ENCODE results near the gene SEMA4C. TPM values are rescaled to one million over a fixed set of nuclear protein-coding genes. Genes with fewer than 3 reads are reported as not detected.

Gene SEMA4C
- polyA plus RNA-seq, 1 of the 3 experiments (the other 2 are of a cell fraction): 34.8 TPM

DNA sequence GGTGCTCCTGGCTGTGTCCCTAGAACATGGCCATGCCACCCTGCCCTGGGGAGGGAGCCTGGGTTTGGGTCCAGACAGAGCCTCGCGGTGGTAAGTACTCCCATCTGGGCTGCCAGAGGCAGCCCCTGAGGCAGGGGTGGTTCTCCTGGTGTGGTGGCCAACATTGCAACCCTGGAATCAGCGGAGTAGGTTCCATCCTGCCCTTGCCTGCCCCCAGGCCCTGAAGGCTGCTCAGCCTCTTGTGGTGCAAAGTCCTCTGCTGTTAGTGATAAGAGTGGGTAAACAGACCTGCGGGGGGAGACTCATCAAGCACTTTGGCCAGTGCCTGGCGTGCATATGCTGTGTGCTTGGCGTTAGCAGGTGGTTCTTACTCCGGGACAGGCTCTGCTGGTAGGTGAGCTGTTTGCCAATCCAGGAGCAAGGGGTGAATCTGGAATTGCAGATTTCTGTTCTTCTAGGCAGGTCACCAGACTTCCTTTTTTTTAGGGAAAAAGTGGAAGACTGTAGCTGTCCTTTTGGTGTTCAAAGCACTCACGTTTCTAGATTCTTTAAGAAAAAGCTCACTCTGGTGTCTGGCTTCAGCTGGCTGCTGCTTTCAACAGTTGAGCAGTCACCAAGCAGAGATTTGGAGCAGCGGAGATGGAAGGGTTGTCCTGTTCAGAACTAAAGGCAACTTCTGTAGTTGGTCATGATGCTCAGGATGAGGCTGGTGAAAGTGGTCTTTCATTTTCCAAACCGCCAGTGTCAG lies 50.6 kb downstream of the SEMA4C start:
- Histone ChIP-seq H3K27me3 (ENCODE audit: insufficient read depth) (no peaks in the 10 kb centered on the region), H3K9ac (no peak overlapping the region), H3F3A (replicated peaks; ENCODE audit: insufficient read depth) (peaks cover 8% of the 10 kb centered on the region), H3K4me2 (no peak overlapping the region), H3K9me3 (no peaks in the 10 kb centered on the region), H3K27ac (ENCODE audit: low read depth in 2 of 2, low read length in 1 of 2) (peak overlapping the region in 1 of 2 experiments; percentile 50; a peak in 1 of 4 replicates), H4K20me1 (ENCODE audit: insufficient read depth) (peaks cover 27% of the 10 kb centered on the region), H3K4me1 (ENCODE audit: control insufficient read depth in 1 of 2, insufficient read depth in 2 of 2, low read depth in 1 of 2, low read length in 1 of 2) (peaks cover 5 to 51% of the 10 kb centered on the region in 2 experiments; a peak in 3 of 4 replicates), H3K9me2 (no peaks in the 10 kb centered on the region), H3K4me3 (ENCODE audit: low read depth in 2 of 2, low read length in 1 of 2) (no peak overlapping the region), H2AFZ (ENCODE audit: low read depth) (no peak overlapping the region), H3K79me2 (ENCODE audit: insufficient read depth) (peaks cover 7% of the 10 kb centered on the region; the same call in 1 of the 2 replicates), H3K36me3 (replicated peaks in 1 of 2; ENCODE audit: control insufficient read depth in 1 of 2, insufficient read depth in 2 of 2, low read length in 1 of 2) (no peaks in the 10 kb centered on the region)
- TF ChIP-seq NFIC (IDR thresholded peaks at IDR 0.05; ENCODE audit: borderline replicate concordance) (no peak), TEAD4 (IDR thresholded peaks at IDR 0.05; ENCODE audit: borderline replicate concordance, insufficient read depth) (no peak), ZBTB33 (IDR thresholded peaks at IDR 0.05; ENCODE audit: borderline replicate concordance, low read depth) (no peak), RCOR1 (IDR thresholded peaks at IDR 0.05; ENCODE audit: low read length) (no peak), EP300 (IDR thresholded peaks at IDR 0.05; ENCODE audit: borderline replicate concordance in 1 of 2, low read depth in 1 of 2, low read length in 1 of 2) (0 out of 4 replicates have a peak, but pooled peaks of 1 of the 2 experiments have one; percentile 25), JUND (IDR thresholded peaks at IDR 0.05) (no peak), PBX3 (IDR thresholded peaks at IDR 0.05) (no peak), EZH2phosphoT487 (IDR thresholded peaks at IDR 0.05; ENCODE audit: borderline replicate concordance, low read depth) (no peak), REST (IDR thresholded peaks at IDR 0.05; ENCODE audit: low read depth, low read length) (no peak), MEF2A (IDR thresholded peaks at IDR 0.05; ENCODE audit: borderline replicate concordance, low read depth) (no peak), FOXJ3 (CRISPR knock-in tag; IDR thresholded peaks at IDR 0.05) (peak; percentile 79; the same call in 1 of the 2 replicates), GATA2 (CRISPR knock-in tag; IDR thresholded peaks at IDR 0.05) (peak; percentile 60), POLR2AphosphoS5 (IDR thresholded peaks at IDR 0.05; ENCODE audit: low read depth, low read length) (no peak), ELF1 (IDR thresholded peaks at IDR 0.05) (no peak), CTCF (IDR thresholded peaks at IDR 0.05) (no peak), RXRA (IDR thresholded peaks at IDR 0.05; ENCODE audit: borderline replicate concordance, low read depth) (no peak), RAD21 (IDR thresholded peaks at IDR 0.05; ENCODE audit: low read length) (no peak)
- TF ChIP-seq, protein P1, sequence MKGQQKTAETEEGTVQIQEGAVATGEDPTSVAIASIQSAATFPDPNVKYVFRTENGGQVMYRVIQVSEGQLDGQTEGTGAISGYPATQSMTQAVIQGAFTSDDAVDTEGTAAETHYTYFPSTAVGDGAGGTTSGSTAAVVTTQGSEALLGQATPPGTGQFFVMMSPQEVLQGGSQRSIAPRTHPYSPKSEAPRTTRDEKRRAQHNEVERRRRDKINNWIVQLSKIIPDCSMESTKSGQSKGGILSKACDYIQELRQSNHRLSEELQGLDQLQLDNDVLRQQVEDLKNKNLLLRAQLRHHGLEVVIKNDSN (IDR thresholded peaks at IDR 0.05; ENCODE audit: borderline replicate concordance, low read depth): no peak
- peak; percentile 62 for DNase-seq
- WGBS (ENCODE audit: low lambda C conversion rate): 85% methylated on average over 7 of the region's 10 CpGs
- POLR2A ChIA-PET: no interaction called here
- CTCF ChIA-PET: interaction anchor here (1.0 to 5.6 kb wide), 7 partner anchors 18 to 144 kb away, joined by 3 to 35 read pairs (median 3); partner anchors contain the start of genes ANKRD39 and CNNM4

All from SK-N-SH (cell line).